Measurements from ENCODE around the gene IMPACT.

GRCh38 chr18:24408496-24408895 lies 18.0 kb upstream of the IMPACT start:
- TF ChIP-seq REST (IDR thresholded peaks at IDR 0.05; ENCODE audit: low read depth) (no peak), MAX (IDR thresholded peaks at IDR 0.05) (no peak), TEAD4 (IDR thresholded peaks at IDR 0.05) (no peak), EP300 (IDR thresholded peaks at IDR 0.05; ENCODE audit: borderline replicate concordance) (no peak), TAF1 (IDR thresholded peaks at IDR 0.05; ENCODE audit: low read depth) (no peak), YY1 (IDR thresholded peaks at IDR 0.05; ENCODE audit: low read depth) (no peak), NFIC (IDR thresholded peaks at IDR 0.05) (no peak), CEBPB (IDR thresholded peaks at IDR 0.05) (no peak), USF1 (IDR thresholded peaks at IDR 0.05) (no peak), RAD21 (IDR thresholded peaks at IDR 0.05; ENCODE audit: low read depth) (no peak)

All from Ishikawa (cell line).